ENCODE results near the gene PPP1R36. TPM values are rescaled to one million over a fixed set of nuclear protein-coding genes. Genes with fewer than 3 reads are reported as not detected.
A peak's percentile ranks its signal among the peaks of the same experiment; 100 is the strongest.
"Not testable (repeated sequence)": the region's sequence is repeated elsewhere in the genome, so short reads cannot be mapped to it uniquely, and the experiment has no call there.

The PPP1R36 gene
- total and polyA plus RNA-seq, 5 donors from 2014 or later = 0.28 to 0.32 TPM; not detected in 3

- peaks cover 3% of the 10 kb centered on the region for H3K36me3 Mint-ChIP-seq
- H3K4me1 Mint-ChIP-seq = peaks cover 57 to 97% (median 81%) of the 10 kb centered on the region in 4 donors
- ATAC-seq (ENCODE audit: low read depth in 2 of 2) = peak; percentile 49 to 60
- peak overlapping the region; percentile 39 to 94 (median 88) for H3K27ac Mint-ChIP-seq
- no peaks in the 10 kb centered on the region for H3K36me3 ChIP-seq (ENCODE audit: control insufficient read depth, insufficient read depth, low read length)
- H3K27me3 ChIP-seq (ENCODE audit: control insufficient read depth, insufficient read depth, low read length) = no peaks in the 10 kb centered on the region
- H3K27me3 Mint-ChIP-seq = no peaks in the 10 kb centered on the region
- peaks cover 74% of the 10 kb centered on the region for H3K4me1 ChIP-seq (ENCODE audit: control insufficient read depth, insufficient read depth, low read length, poor library complexity, severe bottlenecking)
- peak overlapping the region; percentile 69 for H3K4me3 ChIP-seq (ENCODE audit: low read depth, low read length)
- peak; percentile 63 to 75 (median 72) for DNase-seq
- peak overlapping the region; percentile 100 for H3K27ac ChIP-seq (ENCODE audit: insufficient read depth, low read length, poor library complexity, severe bottlenecking)
- H3K9me3 ChIP-seq (ENCODE audit: control insufficient read depth in 2 of 2, low read length in 2 of 2) = no peaks in the 10 kb centered on the region
- no peaks in the 10 kb centered on the region for H3K9me3 Mint-ChIP-seq
- peak overlapping the region; percentile 53 to 68 (median 62) for H3K4me3 Mint-ChIP-seq
These were observed 38.7 kb upstream of the PPP1R36 start for GRCh38 chr14:64510825-64511671.

- ATAC-seq (ENCODE audit: low read depth in 2 of 2) (no peak), DNase-seq (no peak)
- no peaks in the 10 kb centered on the region for H3K36me3 ChIP-seq (ENCODE audit: control insufficient read depth, insufficient read depth, low read length)
- H3K4me3 ChIP-seq (ENCODE audit: low read depth, low read length) = no peak overlapping the region
- H3K27me3 ChIP-seq (ENCODE audit: control insufficient read depth, insufficient read depth, low read length) = no peaks in the 10 kb centered on the region
- H3K36me3 Mint-ChIP-seq = peaks cover 3% of the 10 kb centered on the region
- peaks cover 72% of the 10 kb centered on the region for H3K4me1 ChIP-seq (ENCODE audit: control insufficient read depth, insufficient read depth, low read length, poor library complexity, severe bottlenecking)
- H3K4me1 Mint-ChIP-seq = peaks cover 62 to 93% (median 79%) of the 10 kb centered on the region in 4 donors
- no peak overlapping the region for H3K27ac Mint-ChIP-seq
- H3K27me3 Mint-ChIP-seq = no peaks in the 10 kb centered on the region
- no peaks in the 10 kb centered on the region for H3K9me3 ChIP-seq (ENCODE audit: control insufficient read depth in 2 of 2, low read length in 2 of 2)
- no peaks in the 10 kb centered on the region for H3K9me3 Mint-ChIP-seq
- peak overlapping the region in 2 of 4 donors; percentile 9 to 51 for H3K4me3 Mint-ChIP-seq
- no peak overlapping the region for H3K27ac ChIP-seq (ENCODE audit: insufficient read depth, low read length, poor library complexity, severe bottlenecking)
These were observed 36.5 kb upstream of the PPP1R36 start for GRCh38 chr14:64513271-64513670.

- no peak overlapping the region for H3K4me3 Mint-ChIP-seq
- ATAC-seq (ENCODE audit: low read depth in 2 of 2) (no peak), DNase-seq (no peak)
- Histone ChIP-seq H3K4me3 (ENCODE audit: low read depth, low read length) (peak overlapping the region; percentile 13), H3K36me3 (ENCODE audit: control insufficient read depth, insufficient read depth, low read length) (no peaks in the 10 kb centered on the region), H3K27me3 (ENCODE audit: control insufficient read depth, insufficient read depth, low read length) (no peaks in the 10 kb centered on the region), H3K27ac (ENCODE audit: insufficient read depth, low read length, poor library complexity, severe bottlenecking) (no peak overlapping the region), H3K9me3 (ENCODE audit: control insufficient read depth in 2 of 2, low read length in 2 of 2) (no peaks in the 10 kb centered on the region), H3K4me1 (ENCODE audit: control insufficient read depth, insufficient read depth, low read length, poor library complexity, severe bottlenecking) (peaks cover 57% of the 10 kb centered on the region)
- peaks cover 3% of the 10 kb centered on the region for H3K36me3 Mint-ChIP-seq
- no peaks in the 10 kb centered on the region for H3K27me3 Mint-ChIP-seq
- no peak overlapping the region for H3K27ac Mint-ChIP-seq
- H3K9me3 Mint-ChIP-seq = no peaks in the 10 kb centered on the region
- H3K4me1 Mint-ChIP-seq = peaks cover 55 to 85% (median 71%) of the 10 kb centered on the region in 4 donors
These were observed 34.7 kb upstream of the PPP1R36 start for GRCh38 chr14:64515053-64515452.

- H3K4me1 Mint-ChIP-seq = peaks cover 49 to 79% (median 57%) of the 10 kb centered on the region in 4 donors
- peak overlapping the region; percentile 2 to 65 (median 64) for H3K27ac Mint-ChIP-seq
These were observed 32.8 kb upstream of the PPP1R36 start for GRCh38 chr14:64516969-64517368.

GRCh38 chr14:64517667-64518066 lies 32.1 kb upstream of the PPP1R36 start:
- H3K27me3 Mint-ChIP-seq; H3K9me3 ChIP-seq (ENCODE audit: control insufficient read depth in 2 of 2, low read length in 2 of 2); H3K27me3 ChIP-seq (ENCODE audit: control insufficient read depth, insufficient read depth, low read length); H3K36me3 Mint-ChIP-seq; H3K27ac ChIP-seq (ENCODE audit: insufficient read depth, low read length, poor library complexity, severe bottlenecking); H3K4me3 ChIP-seq (ENCODE audit: low read depth, low read length); H3K27ac Mint-ChIP-seq; ATAC-seq (ENCODE audit: low read depth in 2 of 2); H3K9me3 Mint-ChIP-seq; DNase-seq: not testable (repeated sequence)
- Histone ChIP-seq H3K36me3 (ENCODE audit: control insufficient read depth, insufficient read depth, low read length) (peaks cover 13% of the 10 kb centered on the region), H3K4me1 (ENCODE audit: control insufficient read depth, insufficient read depth, low read length, poor library complexity, severe bottlenecking) (peaks cover 38% of the 10 kb centered on the region)
- peaks cover 44 to 73% (median 50%) of the 10 kb centered on the region in 4 donors for H3K4me1 Mint-ChIP-seq
- H3K4me3 Mint-ChIP-seq = peak overlapping the region in 1 of 4 donors; percentile 18

More at GRCh38 chr14:64516969-64517368, 32.8 kb upstream of the PPP1R36 start:
- H3K9me3 Mint-ChIP-seq = no peaks in the 10 kb centered on the region
- no peaks in the 10 kb centered on the region for H3K27me3 Mint-ChIP-seq
- peaks cover 43% of the 10 kb centered on the region for H3K4me1 ChIP-seq (ENCODE audit: control insufficient read depth, insufficient read depth, low read length, poor library complexity, severe bottlenecking)
- no peak for DNase-seq
- H3K36me3 Mint-ChIP-seq = peaks cover 3% of the 10 kb centered on the region
- H3K27me3 ChIP-seq (ENCODE audit: control insufficient read depth, insufficient read depth, low read length) = no peaks in the 10 kb centered on the region
- no peaks in the 10 kb centered on the region for H3K9me3 ChIP-seq (ENCODE audit: control insufficient read depth in 2 of 2, low read length in 2 of 2)
- no peak overlapping the region for H3K27ac ChIP-seq (ENCODE audit: insufficient read depth, low read length, poor library complexity, severe bottlenecking)
- no peak for ATAC-seq (ENCODE audit: low read depth in 2 of 2)
- peak overlapping the region; percentile 40 to 77 (median 58) for H3K4me3 Mint-ChIP-seq
- H3K4me3 ChIP-seq (ENCODE audit: low read depth, low read length) = peak overlapping the region; percentile 61
- H3K36me3 ChIP-seq (ENCODE audit: control insufficient read depth, insufficient read depth, low read length) = peaks cover 7% of the 10 kb centered on the region

- H3K36me3 ChIP-seq (ENCODE audit: control insufficient read depth, insufficient read depth, low read length) = peaks cover 19% of the 10 kb centered on the region
- no peaks in the 10 kb centered on the region for H3K27me3 ChIP-seq (ENCODE audit: control insufficient read depth, insufficient read depth, low read length)
- H3K4me1 Mint-ChIP-seq = peaks cover 39 to 67% (median 46%) of the 10 kb centered on the region in 4 donors
- H3K9me3 Mint-ChIP-seq = no peaks in the 10 kb centered on the region
- ATAC-seq (ENCODE audit: low read depth in 2 of 2) (no peak), DNase-seq (no peak)
- H3K27me3 Mint-ChIP-seq = no peaks in the 10 kb centered on the region
- H3K4me3 Mint-ChIP-seq = peak overlapping the region in 2 of 4 donors; percentile 18 to 46
- H3K36me3 Mint-ChIP-seq = peaks cover 3% of the 10 kb centered on the region
- no peak overlapping the region for H3K4me3 ChIP-seq (ENCODE audit: low read depth, low read length)
- H3K27ac ChIP-seq (ENCODE audit: insufficient read depth, low read length, poor library complexity, severe bottlenecking) = no peak overlapping the region
- no peaks in the 10 kb centered on the region for H3K9me3 ChIP-seq (ENCODE audit: control insufficient read depth in 2 of 2, low read length in 2 of 2)
- peaks cover 38% of the 10 kb centered on the region for H3K4me1 ChIP-seq (ENCODE audit: control insufficient read depth, insufficient read depth, low read length, poor library complexity, severe bottlenecking)
- peak overlapping the region in 1 of 3 donors; percentile 49 for H3K27ac Mint-ChIP-seq
These were observed 31.5 kb upstream of the PPP1R36 start for GRCh38 chr14:64518229-64518628.

GRCh38 chr14:64520699-64521098 lies 29.1 kb upstream of the PPP1R36 start:
- peak overlapping the region in 1 of 3 donors; percentile 48 for H3K27ac Mint-ChIP-seq
- peak overlapping the region in 1 of 4 donors; percentile 38 for H3K4me3 Mint-ChIP-seq
- Histone ChIP-seq H3K9me3 (ENCODE audit: control insufficient read depth in 2 of 2, low read length in 2 of 2) (no peaks in the 10 kb centered on the region), H3K4me3 (ENCODE audit: low read depth, low read length) (no peak overlapping the region), H3K4me1 (ENCODE audit: control insufficient read depth, insufficient read depth, low read length, poor library complexity, severe bottlenecking) (peaks cover 38% of the 10 kb centered on the region), H3K36me3 (ENCODE audit: control insufficient read depth, insufficient read depth, low read length) (peaks cover 24% of the 10 kb centered on the region), H3K27ac (ENCODE audit: insufficient read depth, low read length, poor library complexity, severe bottlenecking) (peak overlapping the region; percentile 45), H3K27me3 (ENCODE audit: control insufficient read depth, insufficient read depth, low read length) (no peaks in the 10 kb centered on the region)
- ATAC-seq (ENCODE audit: low read depth in 2 of 2) = no peak
- peaks cover 3% of the 10 kb centered on the region for H3K36me3 Mint-ChIP-seq
- no peaks in the 10 kb centered on the region for H3K27me3 Mint-ChIP-seq
- DNase-seq = no peak
- H3K9me3 Mint-ChIP-seq = no peaks in the 10 kb centered on the region
- peaks cover 32 to 51% (median 33%) of the 10 kb centered on the region in 4 donors for H3K4me1 Mint-ChIP-seq
